Activated T-cell treated with anti-CD3 and anti-CD28 coated beads for 4 hours (primary cell): Measurements from ENCODE around the gene CDK9.
A peak's percentile ranks its signal among the peaks of the same experiment; 100 is the strongest.
"Not testable (repeated sequence)": the region's sequence is repeated elsewhere in the genome, so short reads cannot be mapped to it uniquely, and the experiment has no call there.

Source experiments
- DNase-seq: peaks from one replicate; pipeline ENCODE4 v3.0.0-alpha.2; 2020

CDK9 gene

DNA sequence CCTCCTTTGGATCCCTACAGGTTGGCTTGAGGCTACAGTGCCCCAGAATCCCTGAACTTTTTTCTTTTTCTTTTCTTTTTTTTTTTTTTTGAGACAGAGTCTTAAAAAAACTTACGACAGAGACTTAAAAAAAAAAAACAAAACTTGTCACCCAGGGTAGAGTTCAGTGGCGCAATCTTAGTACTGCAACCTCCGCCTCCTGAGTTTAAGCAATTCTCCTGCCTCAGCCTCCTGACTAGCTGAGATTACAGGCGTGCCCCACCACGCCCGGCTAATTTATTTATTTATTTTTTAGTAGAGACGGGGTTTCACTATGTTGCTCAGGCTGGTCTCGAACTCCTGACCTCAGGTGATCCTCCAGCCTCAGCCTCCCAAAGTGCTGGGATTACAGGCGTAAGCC, 4.9 kb upstream of the CDK9 start:
- DNase-seq, result not testable (repeated sequence)

DNA sequence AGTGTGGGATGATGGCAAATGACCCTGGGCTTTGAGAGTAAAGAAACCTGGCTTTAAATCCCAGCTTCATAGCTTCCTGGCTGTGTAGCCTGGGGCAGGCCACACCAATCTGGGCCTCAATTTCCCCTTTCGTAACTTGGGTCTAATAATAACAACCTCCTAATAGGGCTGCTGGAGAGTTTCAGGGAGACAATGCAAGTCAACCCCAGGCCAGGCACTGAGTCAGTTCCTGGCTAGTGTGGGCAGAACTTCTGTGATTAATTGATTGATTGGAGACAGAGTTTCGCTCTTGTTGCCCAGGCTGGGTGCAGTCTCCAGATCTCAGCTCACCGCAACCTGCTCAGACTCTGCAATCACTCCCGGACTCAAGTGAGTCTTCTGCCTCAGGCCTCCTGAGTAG, 4.0 kb upstream of the CDK9 start:
- DNase-seq, result no peak

DNA sequence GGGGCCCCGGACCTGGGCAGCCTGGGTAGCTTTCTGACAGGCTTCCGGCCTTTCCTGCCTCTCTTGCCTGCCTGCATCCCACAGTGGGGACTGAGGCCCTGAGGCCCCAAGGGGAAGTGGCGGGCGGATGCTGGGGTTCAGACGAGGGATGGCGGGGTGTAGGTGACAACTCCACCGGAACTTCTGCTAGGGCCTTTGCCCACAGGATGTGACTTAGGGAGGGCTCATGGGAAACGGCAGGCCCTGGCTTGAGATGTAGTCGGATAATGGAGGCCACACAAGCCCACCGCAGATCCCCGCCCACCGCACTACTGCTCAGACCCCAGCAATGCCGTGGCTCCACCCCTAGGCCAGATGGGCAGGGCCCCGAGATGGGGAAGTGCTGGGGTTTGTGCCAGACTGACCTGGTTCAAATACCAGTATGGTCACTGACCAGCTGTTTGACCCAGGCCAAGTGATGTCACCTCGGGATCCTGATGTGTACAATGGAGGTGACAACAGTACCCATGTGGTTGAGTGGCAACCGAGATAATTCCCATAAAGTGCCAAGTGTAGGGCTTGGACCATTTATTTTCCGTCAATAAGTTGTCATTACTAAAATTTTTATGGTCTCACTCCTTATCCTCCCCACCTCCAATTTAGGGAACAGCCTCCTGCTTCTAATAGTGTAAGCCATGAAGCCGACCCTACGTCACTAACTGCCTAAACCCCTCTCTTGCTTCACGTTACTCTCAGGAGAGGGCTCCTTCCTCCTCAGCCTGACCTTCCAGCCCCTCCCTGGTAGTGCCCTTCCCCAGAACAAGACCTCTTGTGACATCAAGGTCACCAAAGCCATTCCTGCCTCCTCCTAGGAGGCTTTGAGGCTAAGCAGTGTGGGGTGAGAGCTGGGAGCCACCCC, 2.5 kb upstream of the CDK9 start:
- peak; percentile 40 for DNase-seq

DNA sequence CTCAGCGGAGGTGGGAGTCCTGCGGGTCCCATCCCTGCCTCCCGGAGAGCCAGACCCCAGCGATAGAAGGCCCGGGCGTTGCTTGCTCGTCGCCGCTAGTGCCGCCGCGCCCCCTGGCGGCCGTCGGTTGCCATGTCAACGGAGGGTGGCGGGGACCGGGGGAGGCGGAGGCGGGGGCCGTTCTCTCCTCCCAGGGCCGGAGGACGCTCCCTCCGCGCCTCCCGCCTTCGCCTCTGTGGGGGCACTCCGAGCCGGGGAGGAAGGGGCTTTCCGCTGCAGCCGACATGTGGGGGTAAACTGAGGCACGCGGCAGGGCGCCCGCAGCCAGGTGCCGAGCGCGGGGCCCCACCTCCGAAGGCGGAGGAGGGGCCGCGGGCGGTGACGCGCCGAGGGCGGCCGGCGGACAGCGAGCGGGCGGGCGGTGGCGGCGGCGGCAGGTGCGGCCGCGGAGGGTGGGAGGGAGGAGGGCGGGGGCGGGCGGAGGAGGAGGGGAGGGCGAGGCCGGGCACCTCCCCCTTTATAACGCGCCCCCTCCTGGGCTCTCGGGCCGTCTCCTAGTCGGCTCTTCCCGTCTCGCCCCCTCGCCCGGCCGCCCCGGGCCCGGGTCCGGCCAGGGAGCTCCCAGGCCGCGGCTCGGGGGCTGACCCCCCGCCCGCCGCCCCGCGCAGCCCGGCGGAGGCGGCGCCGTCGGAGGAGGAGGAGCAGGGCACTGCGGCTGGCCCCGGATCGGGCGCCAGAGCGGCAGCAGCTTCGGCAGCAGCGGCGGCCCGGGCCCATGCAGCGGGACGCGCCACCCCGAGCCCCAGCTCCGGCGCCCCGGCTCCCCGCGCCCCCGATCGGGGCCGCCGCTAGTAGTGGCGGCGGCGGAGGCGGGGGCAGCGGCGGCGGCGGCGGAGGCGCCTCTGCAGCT, 556 bp upstream of the CDK9 start:
- DNase-seq, result peak; percentile 86

DNA sequence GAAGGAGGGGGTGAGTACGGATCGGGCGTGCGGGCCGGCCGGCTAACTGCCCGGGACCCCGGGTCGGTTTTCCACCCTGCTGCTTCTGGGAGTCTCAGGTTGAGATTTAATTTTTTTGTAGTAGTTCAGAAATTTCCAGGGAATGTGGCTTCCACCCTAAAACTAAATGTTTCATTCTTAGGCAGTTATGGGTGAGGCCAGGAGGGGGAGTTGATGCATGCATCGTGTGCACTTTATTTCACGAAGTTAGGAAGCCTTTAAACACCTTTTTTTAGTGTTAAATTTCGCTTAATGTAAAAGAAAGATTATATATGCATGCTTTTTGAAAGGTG, 905 bp downstream of the CDK9 start:
- DNase-seq, result no peak

DNA sequence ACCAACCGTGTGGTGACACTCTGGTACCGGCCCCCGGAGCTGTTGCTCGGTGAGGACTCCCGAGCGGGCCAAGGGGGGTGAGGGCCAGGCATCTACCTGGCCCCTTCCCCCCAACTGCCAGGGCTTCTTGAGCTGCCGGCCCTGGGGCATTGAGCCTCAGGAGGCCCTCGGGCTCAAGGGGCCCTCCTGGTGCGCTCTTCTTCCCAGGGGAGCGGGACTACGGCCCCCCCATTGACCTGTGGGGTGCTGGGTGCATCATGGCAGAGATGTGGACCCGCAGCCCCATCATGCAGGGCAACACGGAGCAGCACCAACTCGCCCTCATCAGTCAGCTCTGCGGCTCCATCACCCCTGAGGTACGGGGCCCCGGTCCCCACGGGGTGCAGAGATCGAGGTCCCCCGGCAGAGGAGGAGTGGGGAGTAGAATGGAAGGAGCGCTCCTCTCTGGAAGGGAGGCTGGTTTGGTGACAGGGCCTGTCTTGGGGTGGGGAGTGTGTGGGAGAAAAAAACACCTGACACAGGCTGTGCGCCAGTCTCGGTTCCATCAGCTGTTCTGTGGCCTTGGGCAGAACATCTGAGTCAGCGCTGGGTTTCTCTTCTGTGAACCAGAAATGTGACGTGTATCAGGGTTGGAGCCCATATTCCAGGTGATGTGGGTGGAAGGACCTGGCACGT, 2.6 kb downstream of the CDK9 start:
- DNase-seq, result no peak

DNA sequence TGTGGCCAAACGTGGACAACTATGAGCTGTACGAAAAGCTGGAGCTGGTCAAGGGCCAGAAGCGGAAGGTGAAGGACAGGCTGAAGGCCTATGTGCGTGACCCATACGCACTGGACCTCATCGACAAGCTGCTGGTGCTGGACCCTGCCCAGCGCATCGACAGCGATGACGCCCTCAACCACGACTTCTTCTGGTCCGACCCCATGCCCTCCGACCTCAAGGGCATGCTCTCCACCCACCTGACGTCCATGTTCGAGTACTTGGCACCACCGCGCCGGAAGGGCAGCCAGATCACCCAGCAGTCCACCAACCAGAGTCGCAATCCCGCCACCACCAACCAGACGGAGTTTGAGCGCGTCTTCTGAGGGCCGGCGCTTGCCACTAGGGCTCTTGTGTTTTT, 3.3 kb downstream of the CDK9 start:
- no peak for DNase-seq

DNA sequence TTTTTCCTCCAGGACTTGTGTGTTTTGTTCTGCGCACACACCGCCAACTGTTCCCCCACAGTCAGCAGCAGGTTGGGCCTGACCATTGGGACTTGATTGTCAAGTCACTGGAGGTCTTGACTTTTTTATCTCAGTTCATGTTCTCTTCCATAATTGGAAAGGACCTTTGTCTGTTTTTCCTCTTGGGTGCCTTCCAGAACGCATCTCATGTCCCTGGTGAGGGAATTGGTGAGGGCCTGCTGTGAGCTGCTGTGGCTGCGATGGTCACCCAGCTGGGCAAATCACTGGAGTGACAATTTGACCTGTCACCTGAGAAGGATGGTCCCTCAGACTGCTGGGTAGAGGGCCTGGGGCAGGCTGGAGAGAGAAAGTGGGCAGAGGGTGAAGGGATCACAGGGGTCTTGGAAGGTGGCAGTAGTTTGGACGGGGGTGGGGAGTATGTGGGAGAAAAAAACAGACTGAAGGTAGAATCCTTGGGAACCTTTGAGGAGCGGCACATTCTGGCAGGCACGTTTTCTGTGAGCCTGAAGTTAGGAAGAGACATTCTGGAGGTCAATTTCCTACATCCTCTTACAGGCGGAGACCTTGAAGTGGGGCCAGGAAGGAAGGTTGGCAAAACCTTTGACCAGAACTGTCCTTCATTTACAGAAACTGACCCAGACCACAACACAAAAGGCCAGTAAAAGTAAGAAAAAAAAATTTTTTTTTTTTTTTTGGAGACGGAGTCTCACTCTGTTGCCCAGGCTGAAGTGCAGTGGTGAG, 4.4 kb downstream of the CDK9 start:
- DNase-seq, result no peak

DNA sequence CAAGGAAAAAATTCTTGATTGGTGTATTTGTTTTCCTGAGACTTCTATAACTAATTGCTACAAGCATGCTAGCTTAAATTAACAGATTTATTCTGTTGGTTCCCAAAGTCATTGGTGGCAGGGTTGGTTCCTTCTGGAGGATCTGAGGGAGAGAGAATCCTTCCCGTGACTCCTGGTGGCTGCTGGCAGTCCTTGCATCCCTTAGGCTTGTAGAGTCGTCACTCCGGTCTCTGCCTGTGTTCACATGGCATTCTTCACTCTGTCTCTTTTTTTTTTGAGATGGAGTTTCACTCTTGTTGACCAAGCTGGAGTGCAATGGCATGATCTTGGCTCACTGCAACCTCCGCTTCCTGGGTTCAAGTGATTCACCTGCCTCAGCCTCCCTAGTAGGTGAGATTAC, 5.3 kb downstream of the CDK9 start:
- no peak for DNase-seq

DNA sequence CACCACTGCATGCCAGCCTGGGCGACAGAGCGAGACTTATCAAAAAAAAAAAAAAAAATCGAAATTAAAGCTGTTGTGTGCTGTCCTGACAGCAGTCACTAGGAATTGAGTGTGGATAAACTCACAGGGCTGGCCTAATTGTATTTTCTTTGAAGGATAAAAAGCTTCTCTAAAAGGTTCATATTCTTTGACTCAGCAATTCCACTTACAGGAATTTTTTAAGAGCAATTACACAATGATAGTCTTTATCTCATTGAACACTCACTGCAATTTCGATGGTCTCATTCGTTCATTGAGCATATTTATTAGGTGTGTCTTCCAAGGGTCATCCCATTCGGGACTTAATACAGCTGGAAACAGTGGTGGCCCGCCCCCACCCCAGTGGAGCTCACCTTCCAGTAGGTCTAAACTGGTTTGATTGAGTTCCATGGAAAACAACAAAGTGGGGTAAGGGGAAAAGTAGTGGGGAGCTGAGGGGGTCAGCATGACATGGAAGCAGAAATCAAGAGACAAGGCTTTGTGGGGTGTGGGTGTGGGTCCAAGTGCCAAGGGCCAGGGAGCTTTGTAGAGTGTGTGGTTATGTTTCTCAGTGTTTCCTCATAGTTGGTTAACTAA, 6.7 kb downstream of the CDK9 start:
- no peak for DNase-seq

DNA sequence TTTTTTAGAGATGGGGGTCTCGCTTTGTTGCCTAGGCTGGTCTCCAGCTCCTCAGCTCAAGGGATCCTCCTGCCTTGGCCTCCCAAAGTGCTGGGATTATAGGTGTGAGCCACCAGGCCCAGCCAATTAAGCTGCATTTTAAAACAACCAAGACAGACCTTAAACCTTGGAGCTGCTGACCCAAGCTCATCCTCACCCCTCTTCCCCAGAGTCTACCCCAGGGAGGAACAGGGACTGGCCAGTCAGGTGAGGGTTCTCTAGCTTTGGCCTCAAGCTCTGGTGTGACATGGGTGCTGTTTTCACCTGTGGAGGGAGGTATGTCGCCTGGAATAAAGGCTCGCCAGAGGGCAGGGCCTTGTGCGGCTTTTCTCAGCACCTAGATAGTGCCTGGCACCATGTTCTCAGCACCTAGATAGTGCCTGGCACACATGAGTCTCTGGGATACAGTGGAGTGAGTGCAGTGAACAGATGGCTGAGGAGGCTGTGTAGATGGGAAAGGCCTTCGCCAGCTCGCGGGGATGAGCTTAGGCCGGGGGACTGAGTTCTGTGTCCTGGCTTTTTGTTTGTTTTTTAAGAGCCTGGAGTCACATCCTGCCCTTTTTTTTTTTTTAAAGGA, 7.4 kb downstream of the CDK9 start:
- DNase-seq, result no peak

DNA sequence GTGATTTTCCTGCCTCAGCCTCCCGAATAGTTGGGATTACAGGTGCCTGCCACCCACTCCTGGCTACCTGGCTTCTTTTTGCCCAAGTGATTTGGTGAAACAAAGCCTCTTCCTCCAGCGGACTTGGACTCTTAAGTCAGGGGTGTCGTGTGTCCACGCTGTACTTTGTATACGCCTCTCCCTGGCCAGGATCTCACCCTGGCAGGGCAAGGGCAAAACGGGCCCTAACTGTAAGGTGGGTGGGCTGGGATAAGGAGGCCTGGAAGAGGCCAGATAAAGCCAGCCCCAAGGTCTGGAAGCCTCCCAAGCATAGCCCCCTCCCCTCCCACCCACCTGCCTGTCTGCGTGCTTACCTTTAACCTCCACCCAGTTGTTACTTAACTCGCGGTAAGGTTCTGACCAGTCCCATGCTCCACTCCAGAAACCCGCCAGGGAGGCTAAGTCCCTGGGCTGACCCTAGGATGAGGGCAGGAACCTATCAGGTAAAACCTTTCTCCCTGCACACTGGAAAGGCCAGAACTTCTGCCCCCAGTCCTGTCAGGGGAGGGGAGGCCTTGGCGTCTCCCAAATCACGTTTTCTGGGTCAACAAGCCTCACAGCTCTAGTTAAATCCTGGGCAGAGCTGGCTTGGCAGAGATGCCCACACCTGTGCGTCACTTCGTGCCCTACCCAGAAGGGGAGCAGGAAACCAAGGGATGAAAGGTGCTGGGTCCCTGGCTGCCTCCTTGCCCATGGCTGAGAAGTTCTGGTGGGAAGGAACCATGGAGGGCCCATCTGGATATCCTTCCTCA, 8.4 kb downstream of the CDK9 start:
- no peak for DNase-seq

DNA sequence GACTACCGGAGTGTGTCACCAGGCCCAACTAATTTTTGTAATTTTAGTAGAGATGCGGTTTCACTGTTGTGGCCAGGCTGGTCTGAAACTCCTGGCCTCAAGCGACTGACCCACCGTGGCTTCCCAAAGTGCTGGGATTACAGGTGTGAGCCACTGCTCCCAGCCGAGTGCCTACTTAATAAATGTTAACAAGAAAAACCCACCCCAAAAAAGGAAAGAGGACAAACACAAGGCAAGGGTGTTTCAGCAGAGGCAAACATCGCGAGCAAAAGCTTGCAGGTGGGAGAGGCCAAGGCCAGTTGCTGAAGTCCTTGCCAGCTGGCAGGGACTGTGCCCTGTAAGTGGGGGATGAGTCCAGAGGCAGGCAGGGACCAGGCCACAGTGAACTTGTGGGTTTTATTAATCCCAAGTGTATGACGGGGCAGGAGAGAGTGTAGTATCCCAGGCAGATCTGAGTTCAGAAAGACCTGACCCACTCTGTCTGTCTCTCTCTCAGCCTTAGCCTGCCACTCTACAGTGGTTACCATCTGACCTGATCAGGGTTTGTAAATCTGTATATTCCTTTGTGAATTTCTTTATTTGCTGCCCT, 10.5 kb downstream of the CDK9 start:
- no peak for DNase-seq

DNA sequence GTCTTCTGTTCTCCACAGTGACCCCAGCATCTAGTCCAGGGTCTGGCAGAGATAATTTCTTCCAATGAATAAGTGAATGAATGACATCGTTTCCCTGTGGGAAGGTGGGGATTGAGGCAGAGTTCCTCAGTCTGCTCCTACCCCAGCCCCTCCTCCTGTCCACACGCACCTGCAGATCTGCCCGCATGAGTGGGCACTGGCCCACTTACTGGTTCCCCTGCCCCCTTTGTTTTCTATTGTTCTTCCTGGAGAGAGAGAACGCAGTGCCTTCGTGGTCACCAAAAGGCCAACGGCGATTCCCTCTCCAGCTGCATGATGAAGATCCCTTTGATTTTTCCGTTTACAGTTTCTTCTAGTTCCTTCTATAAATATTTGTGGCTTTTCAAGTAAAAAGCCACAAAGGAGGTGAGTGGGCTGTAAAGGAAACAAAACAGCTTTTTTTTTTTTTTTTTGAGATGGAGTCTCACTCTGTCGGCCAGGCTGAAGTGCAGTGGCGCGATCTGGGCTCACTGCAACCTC, 11.1 kb downstream of the CDK9 start:
- DNase-seq, result no peak

DNA sequence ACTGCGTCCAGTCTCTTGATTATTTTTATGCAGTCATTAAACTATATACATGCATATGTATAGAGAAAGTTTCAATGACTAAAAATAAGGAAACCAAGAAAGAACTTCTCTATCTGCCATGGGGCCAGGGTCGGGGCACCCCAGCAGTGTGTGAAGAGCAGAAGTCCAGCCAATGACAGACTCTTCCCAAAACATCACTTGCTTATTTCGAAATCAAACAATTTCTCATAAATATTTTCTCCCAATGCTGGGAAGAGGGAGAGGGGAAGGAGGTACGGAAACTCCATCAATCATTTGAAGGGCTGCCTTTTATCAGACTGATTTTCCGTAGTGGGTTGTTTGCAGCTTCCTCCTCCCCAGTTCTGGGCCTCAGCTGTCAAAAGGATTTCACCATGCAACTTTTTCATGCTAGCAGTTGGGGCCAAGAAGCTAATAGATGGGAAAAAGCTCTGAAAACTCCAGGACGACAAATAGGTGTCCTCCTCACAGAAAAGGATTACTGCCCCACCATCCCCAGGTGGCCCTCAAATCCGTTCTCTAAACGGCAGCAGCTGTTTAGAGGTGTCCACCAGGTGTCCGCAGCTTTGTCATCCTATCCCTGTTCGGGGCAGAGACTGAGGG, 16.2 kb downstream of the CDK9 start:
- DNase-seq, result no peak

DNA sequence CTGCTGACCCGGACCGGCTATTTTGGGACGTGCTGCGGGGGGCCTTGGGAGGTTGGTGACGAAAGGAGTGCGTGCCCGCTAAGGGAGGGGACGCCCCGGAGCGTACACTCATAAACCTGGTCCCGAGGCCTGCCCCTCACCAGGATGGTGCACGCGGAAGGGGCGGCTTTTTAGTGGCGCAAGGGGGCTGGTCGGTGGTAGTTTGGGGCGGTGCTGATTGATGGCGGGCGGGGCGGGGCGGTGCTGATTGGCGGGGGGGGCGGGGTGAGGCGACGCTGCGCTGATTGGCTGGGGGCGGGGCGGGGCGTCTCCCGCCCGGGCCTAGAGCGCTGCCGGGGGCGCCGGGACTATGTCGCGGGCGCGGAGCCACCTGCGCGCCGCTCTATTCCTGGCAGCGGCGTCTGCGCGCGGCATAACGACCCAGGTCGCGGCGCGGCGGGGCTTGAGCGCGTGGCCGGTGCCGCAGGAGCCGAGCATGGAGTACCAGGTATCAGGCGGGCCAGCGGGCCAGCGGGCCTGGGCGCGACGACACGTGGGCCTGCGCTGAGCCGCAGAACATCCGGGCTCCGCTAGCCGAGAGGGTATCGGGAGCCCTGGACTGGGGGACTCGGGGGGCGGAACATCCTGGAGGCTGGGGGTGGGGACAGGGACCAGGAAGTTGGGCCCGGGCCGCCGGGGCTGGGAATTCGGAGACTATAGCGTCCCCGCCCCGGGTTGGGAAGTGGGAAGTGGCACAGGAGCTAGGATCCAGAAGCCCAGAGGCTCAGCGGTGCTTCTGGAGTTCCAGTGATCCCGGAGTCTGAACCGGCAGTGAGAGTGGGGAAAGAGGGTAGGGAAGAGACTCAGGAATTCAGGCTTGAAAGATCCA, 17.0 kb downstream of the CDK9 start, which contains the start of gene FPGS:
Gene FPGS, plus strand, starts transcription at position 307 of the 868 bp plus-strand sequence. Its CDS starts 43 bp downstream, at position 350.
- peak; percentile 69 for DNase-seq

DNA sequence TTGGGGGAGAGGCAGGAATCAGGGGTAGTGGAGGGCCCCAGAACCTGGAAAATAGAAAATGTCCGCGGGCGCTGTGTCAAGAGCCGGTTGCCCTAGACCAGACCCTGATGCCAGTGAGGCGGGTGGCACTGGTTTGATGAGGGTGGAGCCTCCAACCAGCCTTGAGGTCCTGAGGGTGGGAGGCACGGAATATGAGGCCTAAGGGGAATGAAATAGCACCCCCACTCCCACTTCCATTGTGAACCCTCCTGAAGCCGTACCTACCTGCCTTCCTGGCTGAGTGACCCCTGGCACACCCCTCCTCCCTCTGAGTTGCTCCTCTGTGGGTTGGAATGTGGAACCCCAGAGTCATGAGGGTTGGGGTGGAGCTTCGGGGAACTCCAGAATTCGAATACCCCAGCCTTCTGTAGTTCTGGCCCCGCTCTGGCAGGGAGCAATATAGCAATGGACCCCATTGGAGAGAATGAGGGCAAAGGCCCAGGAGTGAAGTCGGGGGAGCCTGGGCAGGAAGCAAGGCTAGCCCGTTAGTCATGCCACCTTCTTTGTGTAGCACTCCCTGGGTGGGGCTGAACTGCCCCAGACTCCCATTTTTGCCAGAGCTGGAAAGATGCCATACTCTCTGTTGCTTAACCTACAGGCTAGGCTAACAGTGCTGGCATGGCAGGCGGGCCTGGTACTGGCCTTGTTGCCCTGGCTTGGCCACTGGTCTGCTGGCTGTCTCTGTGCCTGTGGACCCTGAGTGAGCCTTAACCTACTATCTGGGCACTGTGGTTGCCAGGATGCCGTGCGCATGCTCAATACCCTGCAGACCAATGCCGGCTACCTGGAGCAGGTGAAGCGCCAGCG, 17.9 kb downstream of the CDK9 start:
- no peak for DNase-seq

DNA sequence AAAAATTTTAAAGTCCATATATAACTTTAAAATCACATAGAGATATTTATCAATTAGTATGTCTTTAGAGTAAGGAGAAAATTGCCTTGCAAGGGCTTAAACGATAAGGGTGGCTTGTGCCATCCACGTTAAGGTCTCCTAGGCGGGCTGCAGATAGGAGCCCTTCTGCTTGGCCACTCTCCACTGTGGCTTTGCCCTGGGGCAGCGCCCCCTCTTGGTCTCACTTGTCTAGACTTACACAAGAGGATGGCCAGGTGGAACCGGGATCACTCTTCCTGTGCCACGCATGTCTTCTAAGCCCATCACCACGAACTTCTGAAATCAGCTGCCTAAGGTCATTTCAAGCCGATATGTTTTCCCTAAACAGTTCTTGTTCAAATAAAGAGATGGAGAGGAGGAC, 19.8 kb downstream of the CDK9 start:
- no peak for DNase-seq
